Thyroid gland (tissue), 4 donors: ENCODE measurements around the gene PHLPP1.

Source experiments
- CTCF ChIP-seq, 6 experiments: fragments of 200-600 bp in 3 of 6; fragments of 450-650 bp in 3 of 6; sonication (generic) in 3 of 6; IDR thresholded peaks; one replicate each; pipeline ENCODE4 v1.5.1; 2016 to 2019; ENCODE audit warnings: antibody characterized with exemption in 6 of 6, mild to moderate bottlenecking in 2 of 6, inconsistent platforms in 1 of 6, moderate library complexity in 1 of 6
- POLR2A ChIP-seq, 2 donors: fragments of 450-650 bp; IDR thresholded peaks; one replicate each; pipeline ENCODE4 v1.6.1; 2017; ENCODE audit warnings: antibody characterized with exemption in 2 of 2, mild to moderate bottlenecking in 2 of 2, moderate library complexity in 1 of 2

DNA sequence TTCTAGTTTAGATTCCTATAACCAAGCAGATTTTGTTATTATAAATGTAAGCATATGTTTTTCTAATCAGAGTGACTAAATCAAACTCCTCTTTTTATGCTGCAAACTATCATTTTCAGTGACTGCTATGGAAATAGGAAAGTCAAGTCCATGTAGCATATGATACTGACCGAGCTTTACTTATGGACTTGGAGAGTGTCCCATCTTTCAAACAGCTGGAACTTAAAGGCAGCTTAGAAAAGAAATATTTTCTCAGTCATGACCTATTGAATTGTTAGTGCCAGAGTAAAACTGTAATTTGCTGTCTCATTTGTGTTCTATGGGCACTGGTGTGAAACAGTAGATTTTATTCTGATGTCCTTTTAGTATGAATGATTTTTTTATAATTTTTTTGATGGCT, 76.7 kb downstream of the PHLPP1 start:
- TF ChIP-seq CTCF (IDR thresholded peaks at IDR 0.05) (no peak), POLR2A (IDR thresholded peaks at IDR 0.05) (no peak)
